ENCODE measurements around the gene S100A12.

- TF ChIP-seq CTCF (IDR thresholded peaks at IDR 0.05; ENCODE audit: insufficient read depth, low read length, poor library complexity, severe bottlenecking) (no peak), EZH2phosphoT487 (conservative IDR thresholded peaks at IDR 0.05; ENCODE audit: low read length) (no peak)
Observed at GRCh38 chr1:153346077-153346723, 29.2 kb downstream of the S100A12 start.

All from SU-DHL-6 (cell line).